ENCODE results near the gene OXER1.
"Not testable (repeated sequence)": the region's sequence is repeated elsewhere in the genome, so short reads cannot be mapped to it uniquely, and the experiment has no call there.

OXER1 gene

DNA sequence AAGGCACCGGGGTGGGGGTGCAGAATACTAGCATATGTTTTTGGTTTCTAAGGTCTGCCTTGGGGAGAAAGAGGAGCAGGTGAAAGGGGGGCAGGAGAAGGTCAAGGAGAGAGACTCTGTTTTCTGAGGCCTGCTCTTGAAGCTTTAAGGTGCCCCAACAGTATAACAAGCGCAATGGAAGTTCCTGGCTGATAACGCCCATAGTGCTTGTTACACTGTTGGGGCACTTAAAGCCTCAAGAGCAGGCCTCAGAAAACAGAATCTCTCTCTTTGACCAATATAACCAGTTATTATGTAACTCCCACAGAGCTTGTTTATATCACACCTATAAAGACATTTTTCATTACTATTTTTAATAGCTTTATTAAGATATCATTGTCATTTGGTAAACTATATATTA is 16.5 kb downstream of the OXER1 start:
- DNase-seq: no peak

DNA sequence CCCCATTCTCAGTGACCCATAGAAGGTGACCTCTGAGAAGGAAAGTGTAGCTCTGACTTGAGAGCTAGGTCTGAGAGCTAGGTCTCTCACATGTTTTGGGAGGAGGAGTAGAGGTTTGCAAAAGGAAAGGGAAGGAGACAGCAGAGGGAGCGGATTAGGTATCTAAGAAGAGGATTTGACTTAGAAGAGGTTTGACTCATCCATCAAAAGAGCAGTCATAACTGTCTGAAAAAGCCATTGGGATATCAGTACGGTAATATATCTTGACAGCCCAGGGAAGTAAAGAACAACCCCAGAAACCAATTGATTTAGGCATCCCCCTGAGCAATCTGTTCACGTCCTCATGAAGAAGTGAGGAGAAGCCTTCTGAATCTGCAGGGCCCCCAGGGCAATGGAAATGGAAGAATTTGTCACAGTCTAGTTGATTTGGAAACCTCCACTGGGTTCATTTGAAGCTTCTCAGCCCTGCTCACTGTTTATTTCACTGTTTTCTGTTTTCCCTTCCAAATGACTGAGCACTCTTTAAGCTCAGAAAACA is 19.3 kb downstream of the OXER1 start:
- no peak for DNase-seq

GRCh38 chr2:42743659-42743990 is 20.3 kb downstream of the OXER1 start:
- no peak for DNase-seq

GRCh38 chr2:42742740-42743658 is 20.9 kb downstream of the OXER1 start:
- no peak for DNase-seq

DNA sequence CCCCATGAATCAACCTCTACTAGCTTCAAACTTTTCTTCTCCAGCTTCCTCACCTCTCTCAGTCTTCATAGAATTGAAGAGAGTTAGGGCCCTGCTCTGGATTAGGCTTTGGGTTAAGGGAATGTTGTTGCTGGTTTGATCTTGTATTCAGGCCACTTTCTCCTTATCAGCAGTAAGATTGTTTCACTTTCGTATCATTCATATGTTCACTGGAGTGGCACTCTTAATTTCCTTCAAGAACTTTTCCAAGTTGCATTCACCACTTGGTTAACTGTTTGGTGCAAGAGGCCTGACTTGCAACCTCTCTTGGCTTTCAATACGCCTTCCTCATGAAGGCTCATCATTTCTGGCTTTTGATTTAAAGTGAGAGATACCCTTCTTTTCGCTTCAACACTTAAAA is 22.8 kb downstream of the OXER1 start:
- DNase-seq: no peak

DNA sequence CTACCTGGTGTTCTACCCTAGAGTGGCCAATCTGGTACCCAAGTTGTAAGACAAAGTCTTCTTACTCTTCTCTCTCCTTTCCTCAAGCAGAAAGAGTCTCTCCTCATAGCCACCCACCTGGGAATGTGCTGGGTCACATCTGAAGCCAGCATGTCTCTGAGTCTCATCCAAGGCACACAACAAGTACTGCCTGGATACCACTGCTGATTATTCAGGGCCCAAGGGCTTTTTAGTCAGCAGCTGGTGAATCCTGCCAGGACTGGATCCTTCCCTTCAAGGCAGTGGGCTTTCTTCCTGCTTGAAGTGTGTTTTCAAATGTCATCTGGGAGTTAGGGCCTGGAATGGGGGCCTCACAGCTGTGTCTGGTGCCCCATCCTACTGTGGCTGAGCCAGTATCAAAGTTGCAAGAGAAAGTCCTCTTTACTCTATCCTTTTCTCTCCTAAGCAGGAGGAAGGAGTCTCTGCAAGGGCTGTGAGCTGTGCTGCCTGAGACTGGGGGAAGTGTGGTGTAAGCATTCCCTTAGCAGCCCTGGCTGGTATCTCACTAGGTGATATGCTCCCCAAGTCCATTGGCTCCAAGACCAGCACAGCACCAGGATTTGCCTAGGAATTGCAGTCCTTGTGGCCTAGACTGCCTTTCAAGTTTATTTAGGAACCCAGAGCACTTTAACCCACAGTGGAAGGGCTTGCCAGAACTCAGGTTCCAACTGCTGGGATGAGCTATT is 27.2 kb downstream of the OXER1 start:
- no peak for DNase-seq

DNA sequence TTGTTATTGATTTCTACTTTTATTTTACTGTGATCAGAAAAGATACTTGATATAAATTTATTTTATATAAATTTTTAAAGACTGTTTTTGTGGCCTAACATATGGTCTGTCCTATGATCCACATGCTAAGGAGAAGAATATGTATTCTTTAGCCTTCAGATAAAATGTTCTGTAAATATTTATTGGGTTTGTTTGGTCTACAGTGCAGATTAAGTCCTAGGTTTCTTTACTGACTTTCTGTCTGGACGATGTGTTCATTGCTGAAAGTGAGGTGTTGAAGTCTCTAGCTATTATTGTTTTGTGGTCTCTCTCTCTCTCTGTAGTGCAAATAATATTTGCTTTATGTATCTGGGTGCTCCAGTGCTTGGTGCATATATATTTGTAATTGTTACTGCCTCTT is 30.1 kb downstream of the OXER1 start:
- DNase-seq: no peak

- DNase-seq: not testable (repeated sequence)
Measured at GRCh38 chr2:42731316-42731715, 32.6 kb downstream of the OXER1 start.

GRCh38 chr2:42726680-42727079 is 37.3 kb downstream of the OXER1 start:
- no peak for DNase-seq

- DNase-seq: peak; percentile 20
Measured at GRCh38 chr2:42725657-42726056, 38.3 kb downstream of the OXER1 start.

DNA sequence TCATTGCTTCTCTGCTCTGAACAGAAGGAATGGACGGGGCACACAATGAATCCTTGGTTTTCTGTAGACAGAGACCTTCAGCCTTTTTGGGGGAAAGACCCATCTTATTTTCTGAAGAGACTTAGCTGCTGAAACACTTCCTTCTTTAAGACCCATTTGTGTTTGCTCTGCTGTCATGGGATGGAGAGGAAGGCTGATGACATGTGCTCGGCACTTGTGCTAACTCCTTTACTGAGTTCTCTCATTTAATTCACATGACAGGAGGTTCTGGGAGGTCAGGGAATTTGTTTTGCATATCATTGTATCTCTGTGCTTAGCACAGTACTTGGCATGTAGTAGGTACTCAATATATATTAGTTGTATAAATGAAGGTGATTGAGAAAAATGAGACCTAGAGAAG is 39.0 kb downstream of the OXER1 start:
- no peak for DNase-seq

GRCh38 chr2:42723465-42723864 is 40.5 kb downstream of the OXER1 start:
- DNase-seq: no peak

DNA sequence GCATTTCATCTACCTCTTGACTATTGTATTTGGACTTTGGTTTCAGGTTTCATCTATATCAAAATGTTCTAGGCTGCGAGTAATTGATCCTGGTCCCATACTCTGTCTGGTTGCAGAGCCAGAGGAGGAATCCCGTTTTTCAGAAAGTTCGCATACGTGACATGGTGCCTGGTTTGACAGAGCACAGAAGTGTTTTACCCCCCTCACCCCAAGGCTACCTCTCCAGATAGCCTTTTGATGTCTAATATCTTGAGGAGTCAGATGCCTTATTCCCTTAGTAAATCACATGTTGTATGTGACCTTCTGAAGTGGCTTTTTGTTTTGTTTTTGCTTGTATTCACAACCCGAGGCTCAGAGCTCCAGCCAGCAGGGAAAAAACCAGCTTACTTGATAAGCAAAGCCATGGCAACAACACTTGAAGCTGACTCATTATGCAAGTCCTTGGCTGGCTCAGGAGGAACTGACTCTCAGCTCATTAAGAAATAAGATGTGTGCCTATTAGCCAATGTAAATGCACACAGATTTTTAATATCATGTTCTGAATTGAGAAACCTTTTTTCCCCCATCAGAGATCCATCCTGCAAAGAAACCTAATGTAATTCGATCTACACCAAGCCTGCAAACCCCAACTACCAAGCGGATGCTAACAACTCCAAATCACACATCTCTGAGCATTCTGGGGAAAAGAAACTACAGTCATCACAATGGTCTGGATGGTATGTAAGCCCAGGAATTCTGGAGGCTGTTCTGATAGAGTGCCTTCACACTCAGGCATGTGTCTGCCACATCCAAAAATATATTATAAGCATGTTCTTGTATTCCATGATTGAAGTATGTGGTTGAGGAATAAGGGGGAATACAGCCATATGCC is 41.4 kb downstream of the OXER1 start:
- DNase-seq: peak; percentile 47

- no peak for DNase-seq
Measured at GRCh38 chr2:42721898-42722297, 42.0 kb downstream of the OXER1 start.

DNA sequence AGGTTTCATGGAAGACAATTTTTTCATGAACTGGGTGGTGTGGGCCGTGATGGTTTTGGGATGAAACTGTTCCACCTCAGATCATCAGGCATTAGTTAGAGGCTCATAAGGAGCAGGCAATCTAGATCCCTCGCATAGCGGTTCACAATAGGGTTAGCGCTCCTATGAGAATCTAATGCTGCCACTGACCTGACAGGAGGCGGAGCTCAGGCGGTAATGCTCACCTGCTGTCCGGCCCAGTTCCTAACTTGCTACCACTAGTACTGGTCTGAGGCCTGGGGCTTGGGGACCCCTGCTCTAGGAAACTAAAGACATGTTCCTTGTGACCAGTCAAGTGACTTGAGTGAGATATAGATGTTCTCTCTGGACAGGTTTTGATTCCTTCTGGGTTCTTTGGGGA is 49.2 kb downstream of the OXER1 start:
- no peak for DNase-seq

DNA sequence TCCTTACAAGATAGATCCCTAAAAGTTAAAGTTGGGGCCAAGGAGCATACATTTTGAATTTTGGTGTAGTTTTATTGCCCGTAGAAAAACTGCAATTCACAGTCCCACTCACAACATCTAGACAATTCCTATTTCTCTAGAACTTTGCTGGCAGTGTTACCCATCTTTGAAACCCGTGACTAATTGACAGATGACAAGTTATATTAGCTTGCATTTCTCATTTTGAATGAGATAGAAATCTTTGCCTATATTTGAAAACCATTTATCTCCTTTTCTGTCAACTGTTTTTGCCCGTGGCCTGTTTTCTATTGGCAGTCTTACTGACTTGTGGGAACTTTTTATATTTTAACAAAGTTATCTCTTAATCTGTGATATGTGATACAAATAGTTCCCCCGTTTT is 50.0 kb downstream of the OXER1 start:
- DNase-seq: no peak

- no peak for DNase-seq
Measured at GRCh38 chr2:42712934-42713333, 51.0 kb downstream of the OXER1 start.

Data from fibroblast of upper back skin (primary cell).